ENCODE measurements around the gene PTGES.
"Not testable (repeated sequence)": the region's sequence is repeated elsewhere in the genome, so short reads cannot be mapped to it uniquely, and the experiment has no call there.

Gene PTGES

DNA sequence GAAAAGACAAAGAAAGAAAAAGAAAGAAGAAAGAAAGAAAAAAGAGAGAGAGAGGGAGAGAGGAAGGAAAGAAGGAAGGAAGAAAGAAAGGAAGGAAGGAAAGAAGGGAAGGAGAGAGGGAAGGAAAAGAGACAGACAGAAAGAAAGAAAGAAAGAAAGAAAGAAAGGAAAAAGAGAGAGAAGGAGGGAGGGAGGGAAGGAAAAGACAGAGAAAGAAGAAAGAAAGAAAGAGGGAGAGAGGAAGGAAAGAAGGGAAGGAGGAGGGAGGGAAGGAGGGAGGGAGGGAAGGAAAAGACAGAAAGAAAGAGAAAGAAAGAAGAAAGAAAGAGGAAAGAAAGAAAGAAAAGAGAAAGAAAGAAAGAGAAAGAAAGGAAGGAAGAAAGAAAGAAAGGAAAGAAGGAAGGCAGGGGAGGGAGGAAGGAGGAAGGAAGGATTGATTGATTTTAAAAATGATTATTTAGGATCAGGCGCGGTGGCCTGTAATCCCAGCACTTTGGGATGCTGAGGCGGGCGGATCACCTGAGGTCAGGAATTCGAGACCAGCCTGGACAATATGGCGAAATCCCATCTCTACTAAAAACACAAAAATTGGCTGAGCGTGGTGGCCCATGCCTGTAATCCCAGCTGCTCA is 26.8 kb upstream of the PTGES start:
- Histone ChIP-seq H3K27ac (no peak overlapping the region), H3K4me3 (ENCODE audit: low read depth, low read length) (no peak overlapping the region), H3K27me3 (ENCODE audit: insufficient read depth, low read depth, severe bottlenecking) (no peaks in the 10 kb centered on the region), H3K9me3 (ENCODE audit: severe bottlenecking) (no peaks in the 10 kb centered on the region), H3K36me3 (no peaks in the 10 kb centered on the region)
- no peak for DNase-seq
- TF ChIP-seq, protein P1, sequence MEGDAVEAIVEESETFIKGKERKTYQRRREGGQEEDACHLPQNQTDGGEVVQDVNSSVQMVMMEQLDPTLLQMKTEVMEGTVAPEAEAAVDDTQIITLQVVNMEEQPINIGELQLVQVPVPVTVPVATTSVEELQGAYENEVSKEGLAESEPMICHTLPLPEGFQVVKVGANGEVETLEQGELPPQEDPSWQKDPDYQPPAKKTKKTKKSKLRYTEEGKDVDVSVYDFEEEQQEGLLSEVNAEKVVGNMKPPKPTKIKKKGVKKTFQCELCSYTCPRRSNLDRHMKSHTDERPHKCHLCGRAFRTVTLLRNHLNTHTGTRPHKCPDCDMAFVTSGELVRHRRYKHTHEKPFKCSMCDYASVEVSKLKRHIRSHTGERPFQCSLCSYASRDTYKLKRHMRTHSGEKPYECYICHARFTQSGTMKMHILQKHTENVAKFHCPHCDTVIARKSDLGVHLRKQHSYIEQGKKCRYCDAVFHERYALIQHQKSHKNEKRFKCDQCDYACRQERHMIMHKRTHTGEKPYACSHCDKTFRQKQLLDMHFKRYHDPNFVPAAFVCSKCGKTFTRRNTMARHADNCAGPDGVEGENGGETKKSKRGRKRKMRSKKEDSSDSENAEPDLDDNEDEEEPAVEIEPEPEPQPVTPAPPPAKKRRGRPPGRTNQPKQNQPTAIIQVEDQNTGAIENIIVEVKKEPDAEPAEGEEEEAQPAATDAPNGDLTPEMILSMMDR (IDR thresholded peaks at IDR 0.05; ENCODE audit: low read depth, low read length) = no peak

DNA sequence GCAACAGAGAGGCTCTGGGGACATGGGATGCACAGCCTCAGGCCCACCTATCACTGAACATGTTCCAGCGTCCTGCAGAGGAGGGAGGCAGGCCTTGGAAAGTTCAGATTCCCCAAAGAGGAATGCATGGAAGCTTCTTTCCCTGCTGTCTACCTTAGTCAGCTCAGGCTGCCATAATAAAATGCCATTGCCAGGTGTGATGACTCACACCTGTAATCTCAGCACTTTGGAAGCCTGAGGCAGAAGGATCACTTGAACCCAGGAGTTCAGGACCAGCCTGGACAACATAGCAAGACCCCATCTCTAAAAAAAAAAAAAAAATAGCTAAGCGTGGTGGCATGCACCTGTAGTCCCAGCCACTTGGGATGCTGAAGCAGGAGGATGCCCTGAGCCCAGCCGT is 25.6 kb upstream of the PTGES start:
- Histone ChIP-seq H3K4me3 (ENCODE audit: low read depth, low read length) (no peak overlapping the region), H3K36me3 (no peaks in the 10 kb centered on the region), H3K9me3 (ENCODE audit: severe bottlenecking) (no peaks in the 10 kb centered on the region), H3K27me3 (ENCODE audit: insufficient read depth, low read depth, severe bottlenecking) (no peaks in the 10 kb centered on the region), H3K27ac (no peak overlapping the region)
- TF ChIP-seq, protein P1 (IDR thresholded peaks at IDR 0.05; ENCODE audit: low read depth, low read length) = no peak
- DNase-seq = no peak

DNA sequence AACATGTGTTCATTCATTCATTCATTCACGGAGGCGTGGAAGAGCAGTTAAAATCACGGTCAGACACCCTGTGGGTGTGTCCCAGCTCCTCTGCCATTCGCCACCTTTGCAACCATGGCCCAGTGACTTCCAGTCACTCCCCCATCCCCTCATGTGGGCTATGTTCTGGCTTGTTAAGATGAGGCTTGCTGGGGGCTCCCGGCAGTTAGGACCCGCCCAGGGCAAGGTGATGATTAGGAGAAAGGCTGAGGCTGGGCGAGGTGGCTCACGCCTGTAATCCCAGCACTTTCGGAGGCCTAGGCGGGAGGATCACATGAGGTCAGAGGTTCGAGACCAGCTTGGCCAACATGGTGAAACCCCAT is 24.9 kb upstream of the PTGES start:
- DNase-seq = no peak
- Histone ChIP-seq H3K27me3 (ENCODE audit: insufficient read depth, low read depth, severe bottlenecking) (no peaks in the 10 kb centered on the region), H3K9me3 (ENCODE audit: severe bottlenecking) (no peaks in the 10 kb centered on the region), H3K36me3 (no peaks in the 10 kb centered on the region), H3K27ac (peak overlapping the region; percentile 68), H3K4me3 (ENCODE audit: low read depth, low read length) (no peak overlapping the region)
- TF ChIP-seq, protein P1 (IDR thresholded peaks at IDR 0.05; ENCODE audit: low read depth, low read length) = no peak

DNA sequence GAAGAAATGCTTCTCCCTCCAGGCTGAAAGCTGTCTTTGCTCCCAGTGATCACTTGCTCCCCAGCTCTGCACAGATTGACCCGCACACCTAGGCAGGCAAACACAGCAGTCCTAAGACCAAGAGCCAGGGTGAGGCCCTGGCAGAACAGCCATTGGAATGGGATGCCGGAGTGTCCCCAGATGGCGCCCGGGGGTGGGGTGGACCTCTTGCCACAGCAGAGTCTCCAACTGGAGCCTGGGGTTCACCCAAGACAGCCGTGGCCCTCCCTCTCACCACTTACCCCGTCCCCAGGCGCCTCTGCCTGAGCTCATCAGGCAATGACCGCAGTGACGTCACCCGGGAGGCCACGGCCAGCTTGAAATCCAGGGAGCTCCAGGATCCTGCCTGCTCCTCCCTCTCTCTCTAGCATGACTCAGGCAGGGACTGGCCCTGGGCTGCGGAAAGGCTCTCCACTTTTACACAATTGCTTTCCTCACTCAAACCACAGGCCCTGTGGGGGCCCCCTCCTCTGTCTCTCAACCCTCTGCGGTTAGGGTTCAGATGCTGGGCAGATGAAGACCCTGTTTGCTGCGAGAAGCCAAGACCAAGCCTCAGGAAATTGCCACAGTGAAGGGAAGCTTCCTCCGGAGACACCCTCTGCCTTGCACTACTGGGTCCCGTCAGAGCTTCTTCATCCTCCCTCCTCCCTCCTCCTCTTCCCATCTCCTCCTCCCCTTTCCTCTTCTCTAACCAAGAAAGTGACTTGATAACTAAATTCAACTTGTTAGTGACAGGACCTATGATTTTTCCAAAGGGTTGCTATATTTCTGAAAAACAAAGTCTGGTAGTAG is 24.3 kb upstream of the PTGES start:
- TF ChIP-seq, protein P1 (IDR thresholded peaks at IDR 0.05; ENCODE audit: low read depth, low read length) = no peak
- peak overlapping the region; percentile 68 for H3K27ac ChIP-seq
- peak overlapping the region; percentile 17 for H3K4me3 ChIP-seq (ENCODE audit: low read depth, low read length)
- H3K27me3 ChIP-seq (ENCODE audit: insufficient read depth, low read depth, severe bottlenecking) = no peaks in the 10 kb centered on the region
- peak; percentile 96 for DNase-seq
- H3K9me3 ChIP-seq (ENCODE audit: severe bottlenecking) = no peaks in the 10 kb centered on the region
- no peaks in the 10 kb centered on the region for H3K36me3 ChIP-seq

DNA sequence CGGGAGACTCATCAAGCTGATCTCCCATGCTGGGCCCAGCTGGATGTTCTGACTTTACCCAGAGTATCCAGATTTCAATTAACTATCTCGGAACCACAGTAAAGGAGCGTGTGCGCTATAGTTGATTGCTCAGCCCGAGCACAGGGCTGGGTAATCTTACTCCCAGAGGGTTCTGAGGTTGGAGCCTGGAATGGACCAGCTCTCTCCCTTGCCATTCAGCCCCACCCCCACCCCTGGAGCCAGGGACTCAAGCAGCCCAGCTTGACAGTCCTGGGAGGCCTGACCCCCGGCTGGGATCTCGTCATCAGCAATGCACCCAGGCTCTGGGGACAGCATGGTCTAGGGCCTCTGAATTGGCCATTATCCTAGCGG is 23.7 kb upstream of the PTGES start:
- Histone ChIP-seq H3K36me3 (no peaks in the 10 kb centered on the region), H3K27me3 (ENCODE audit: insufficient read depth, low read depth, severe bottlenecking) (no peaks in the 10 kb centered on the region), H3K4me3 (ENCODE audit: low read depth, low read length) (no peak overlapping the region), H3K9me3 (ENCODE audit: severe bottlenecking) (no peaks in the 10 kb centered on the region), H3K27ac (peak overlapping the region; percentile 68)
- TF ChIP-seq, protein P1 (IDR thresholded peaks at IDR 0.05; ENCODE audit: low read depth, low read length) = no peak
- DNase-seq = peak; percentile 35

DNA sequence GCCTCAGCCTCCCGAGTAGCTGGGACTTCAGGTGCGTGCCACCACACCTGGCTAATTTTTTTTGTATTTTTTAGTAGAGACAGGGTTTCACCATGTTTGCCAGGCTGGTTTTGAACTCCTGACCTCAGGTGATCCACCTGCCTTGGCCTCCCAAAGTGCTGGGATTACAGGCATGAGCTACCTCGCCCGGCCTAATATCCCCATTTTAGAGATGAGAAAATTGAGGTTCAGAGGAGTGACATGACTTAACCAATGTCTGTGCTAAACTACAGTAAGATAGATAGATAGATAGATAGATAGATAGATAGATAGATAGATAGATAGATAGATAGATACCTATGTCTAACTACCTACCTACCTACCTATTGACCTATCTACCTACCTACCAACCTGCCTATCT is 23.3 kb upstream of the PTGES start:
- not testable (repeated sequence) for H3K36me3 ChIP-seq; H3K4me3 ChIP-seq (ENCODE audit: low read depth, low read length); H3K27ac ChIP-seq

More for the DNA sequence above, 23.3 kb upstream of the PTGES start:
- H3K9me3 ChIP-seq (ENCODE audit: severe bottlenecking); H3K27me3 ChIP-seq (ENCODE audit: insufficient read depth, low read depth, severe bottlenecking); DNase-seq: not testable (repeated sequence)

All from WERI-Rb-1 (cell line).